Thymus (tissue), 11 donors: ENCODE measurements around the gene VAC14. TPM values are rescaled to one million over a fixed set of nuclear protein-coding genes. Genes with fewer than 3 reads are reported as not detected.
"Not testable (repeated sequence)": the region's sequence is repeated elsewhere in the genome, so short reads cannot be mapped to it uniquely, and the experiment has no call there.

Experiments used
- DNase-seq, 9 donors: peaks; one replicate each; pipeline ENCODE4 v3.0.0-alpha.2; 2013; ENCODE audit warnings: low spot score in 9 of 9, low read depth in 6 of 9, missing footprints in 1 of 9
- H3K27ac ChIP-seq, 2 donors: one replicate each; pipeline ENCODE4 v1.5.1; 2013; ENCODE audit warnings: control low read depth in 1 of 2, low read depth in 1 of 2, low read length in 1 of 2, mild to moderate bottlenecking in 1 of 2, moderate library complexity in 1 of 2
- H3K27me3 ChIP-seq, 2 donors: one replicate each; pipeline ENCODE4 v1.5.1; 2013; ENCODE audit warnings: low read length in 1 of 2; ENCODE audit not compliant: control insufficient read depth in 2 of 2, insufficient read depth in 1 of 2
- H3K36me3 ChIP-seq, 2 donors: one replicate each; pipeline ENCODE4 v1.5.1; 2013; ENCODE audit warnings: low read length in 1 of 2, mild to moderate bottlenecking in 1 of 2, moderate library complexity in 1 of 2; ENCODE audit not compliant: control insufficient read depth in 2 of 2, insufficient read depth in 2 of 2
- H3K4me1 ChIP-seq, 2 donors: one replicate each; pipeline ENCODE4 v1.5.1; 2013; ENCODE audit warnings: low read length in 2 of 2; ENCODE audit not compliant: control insufficient read depth in 2 of 2, insufficient read depth in 2 of 2
- H3K4me3 ChIP-seq, 2 donors: one replicate each; pipeline ENCODE4 v1.5.1; 2013; ENCODE audit warnings: low read length in 2 of 2, control low read depth in 1 of 2, mild to moderate bottlenecking in 1 of 2
- H3K9me3 ChIP-seq, 2 donors: one replicate each; pipeline ENCODE4 v1.5.1; 2013; ENCODE audit warnings: low read length in 1 of 2, mild to moderate bottlenecking in 1 of 2; ENCODE audit not compliant: control insufficient read depth in 2 of 2, insufficient read depth in 1 of 2
- WGBS: extraction: QIAGEN DNeasy Blood & Tissue Kit; methylation state at CpG from one replicate; pipeline ENCODE4 v1.1.7; 2013; 5-methylcytosine and 5-hydroxymethylcytosine counted together
- polyA plus RNA-seq: library from polyadenylated mRNA; stranded (reverse); fragments of 200-250 nt; gene quantifications from one replicate; pipeline ENCODE4 v1.2.3, GENCODE V29; 2013
- total RNA-seq: library from RNA; stranded (reverse); fragments of 120-200 nt; gene quantifications from one replicate; pipeline ENCODE4 v1.2.4, GENCODE V29; 2013
- donor health status: healthy.

The VAC14 gene
- total and polyA plus RNA-seq, 2 donors: 28.7 to 33.1 TPM

- Histone ChIP-seq H3K4me3 (no peak overlapping the region), H3K27ac (peak overlapping the region in 1 of 2 donors; percentile 2), H3K27me3 (no peaks in the 10 kb centered on the region), H3K36me3 (peaks cover 84 to 87% of the 10 kb centered on the region in 2 donors), H3K4me1 (peaks cover 0 to 10% of the 10 kb centered on the region in 2 donors), H3K9me3 (no peaks in the 10 kb centered on the region)
- WGBS: 98% methylated on average over 7 of the region's 7 CpGs
- no peak for DNase-seq
Measured at GRCh38 chr16:70675851-70676513, 125.0 kb downstream of the VAC14 start.

GRCh38 chr16:70674221-70675014 lies 126.5 kb downstream of the VAC14 start:
- no peak overlapping the region for H3K4me3 ChIP-seq
- no peaks in the 10 kb centered on the region for H3K4me1 ChIP-seq
- H3K36me3 ChIP-seq: peaks cover 86 to 87% of the 10 kb centered on the region in 2 donors
- no peaks in the 10 kb centered on the region for H3K9me3 ChIP-seq
- no peaks in the 10 kb centered on the region for H3K27me3 ChIP-seq
- no peak for DNase-seq
- WGBS: 96% methylated on average over 18 of the region's 18 CpGs
- no peak overlapping the region for H3K27ac ChIP-seq

GRCh38 chr16:70670938-70671337 lies 130.0 kb downstream of the VAC14 start:
- DNase-seq, H3K4me1 ChIP-seq, H3K27me3 ChIP-seq, H3K9me3 ChIP-seq, H3K4me3 ChIP-seq, H3K27ac ChIP-seq: not testable (repeated sequence)
- H3K36me3 ChIP-seq: peaks cover 78 to 82% of the 10 kb centered on the region in 2 donors
- WGBS: 98% methylated on average over 4 of the region's 4 CpGs

- Histone ChIP-seq H3K9me3 (no peaks in the 10 kb centered on the region), H3K27ac (no peak overlapping the region), H3K36me3 (peaks cover 78 to 83% of the 10 kb centered on the region in 2 donors), H3K27me3 (no peaks in the 10 kb centered on the region), H3K4me1 (no peaks in the 10 kb centered on the region), H3K4me3 (no peak overlapping the region)
- WGBS: over 99% methylated on average over 2 of the region's 2 CpGs
- no peak for DNase-seq
Measured at GRCh38 chr16:70670175-70670574, 130.8 kb downstream of the VAC14 start.

GRCh38 chr16:70665806-70666735 lies 134.9 kb downstream of the VAC14 start:
- no peak for DNase-seq
- Histone ChIP-seq H3K4me3 (no peak overlapping the region), H3K4me1 (no peaks in the 10 kb centered on the region), H3K27me3 (no peaks in the 10 kb centered on the region), H3K36me3 (peaks cover 80 to 81% of the 10 kb centered on the region in 2 donors), H3K27ac (no peak overlapping the region), H3K9me3 (no peaks in the 10 kb centered on the region)
- 93% methylated on average over 22 of the region's 22 CpGs for WGBS

- H3K27ac ChIP-seq: no peak overlapping the region
- 96% methylated on average over 14 of the region's 14 CpGs for WGBS
- no peaks in the 10 kb centered on the region for H3K27me3 ChIP-seq
- H3K36me3 ChIP-seq: peaks cover 71 to 72% of the 10 kb centered on the region in 2 donors
- no peak overlapping the region for H3K4me3 ChIP-seq
- no peaks in the 10 kb centered on the region for H3K4me1 ChIP-seq
- no peak for DNase-seq
- no peaks in the 10 kb centered on the region for H3K9me3 ChIP-seq
Measured at GRCh38 chr16:70665113-70665694, 135.8 kb downstream of the VAC14 start.

- 97% methylated on average over 39 of the region's 39 CpGs for WGBS
- no peaks in the 10 kb centered on the region for H3K4me1 ChIP-seq
- no peak for DNase-seq
Measured at GRCh38 chr16:70664325-70665112, 136.4 kb downstream of the VAC14 start.

More at GRCh38 chr16:70664325-70665112, 136.4 kb downstream of the VAC14 start:
- H3K9me3 ChIP-seq: no peaks in the 10 kb centered on the region
- no peak overlapping the region for H3K4me3 ChIP-seq
- no peak overlapping the region for H3K27ac ChIP-seq
- no peaks in the 10 kb centered on the region for H3K27me3 ChIP-seq
- H3K36me3 ChIP-seq: peaks cover 66% of the 10 kb centered on the region in 2 donors
